Vagina (tissue), 2 donors: ENCODE results near the gene PDZK1.
"Not testable (repeated sequence)": the region's sequence is repeated elsewhere in the genome, so short reads cannot be mapped to it uniquely, and the experiment has no call there.

Experiments used
- POLR2A ChIP-seq, 2 donors: fragments of 450-650 bp; IDR thresholded peaks; one replicate each; pipeline ENCODE4 v1.6.1; 2017; ENCODE audit warnings: antibody characterized with exemption in 2 of 2, mild to moderate bottlenecking in 2 of 2, moderate library complexity in 2 of 2
- POLR2AphosphoS5 ChIP-seq, 2 donors: sonication (generic); formaldehyde crosslinking; IDR thresholded peaks; one replicate each; pipeline ENCODE4 v1.9.0; 2017; ENCODE audit warnings: antibody characterized with exemption in 2 of 2, mild to moderate bottlenecking in 2 of 2, low read depth in 1 of 2; ENCODE audit not compliant: insufficient read depth in 1 of 2
- TF ChIP-seq, protein P1 (sequence below), 3 experiments: fragments of 450-650 bp in 2 of 3; fragments of 200-600 bp in 1 of 3; sonication (generic) in 1 of 3; IDR thresholded peaks; one replicate each; pipeline ENCODE4 v1.5.1; 2017 to 2019; ENCODE audit warnings: antibody characterized with exemption in 3 of 3, mild to moderate bottlenecking in 2 of 3, moderate library complexity in 2 of 3

GRCh38 chr1:145636237-145636636 lies 70.9 kb downstream of the PDZK1 start:
- TF ChIP-seq, protein P1, sequence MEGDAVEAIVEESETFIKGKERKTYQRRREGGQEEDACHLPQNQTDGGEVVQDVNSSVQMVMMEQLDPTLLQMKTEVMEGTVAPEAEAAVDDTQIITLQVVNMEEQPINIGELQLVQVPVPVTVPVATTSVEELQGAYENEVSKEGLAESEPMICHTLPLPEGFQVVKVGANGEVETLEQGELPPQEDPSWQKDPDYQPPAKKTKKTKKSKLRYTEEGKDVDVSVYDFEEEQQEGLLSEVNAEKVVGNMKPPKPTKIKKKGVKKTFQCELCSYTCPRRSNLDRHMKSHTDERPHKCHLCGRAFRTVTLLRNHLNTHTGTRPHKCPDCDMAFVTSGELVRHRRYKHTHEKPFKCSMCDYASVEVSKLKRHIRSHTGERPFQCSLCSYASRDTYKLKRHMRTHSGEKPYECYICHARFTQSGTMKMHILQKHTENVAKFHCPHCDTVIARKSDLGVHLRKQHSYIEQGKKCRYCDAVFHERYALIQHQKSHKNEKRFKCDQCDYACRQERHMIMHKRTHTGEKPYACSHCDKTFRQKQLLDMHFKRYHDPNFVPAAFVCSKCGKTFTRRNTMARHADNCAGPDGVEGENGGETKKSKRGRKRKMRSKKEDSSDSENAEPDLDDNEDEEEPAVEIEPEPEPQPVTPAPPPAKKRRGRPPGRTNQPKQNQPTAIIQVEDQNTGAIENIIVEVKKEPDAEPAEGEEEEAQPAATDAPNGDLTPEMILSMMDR (IDR thresholded peaks at IDR 0.05), result not testable (repeated sequence)
- TF ChIP-seq POLR2A (IDR thresholded peaks at IDR 0.05); POLR2AphosphoS5 (IDR thresholded peaks at IDR 0.05; ENCODE audit: insufficient read depth in 1 of 2, low read depth in 1 of 2): not testable (repeated sequence)
